Measurements from ENCODE around the gene PDIA5.

DNA sequence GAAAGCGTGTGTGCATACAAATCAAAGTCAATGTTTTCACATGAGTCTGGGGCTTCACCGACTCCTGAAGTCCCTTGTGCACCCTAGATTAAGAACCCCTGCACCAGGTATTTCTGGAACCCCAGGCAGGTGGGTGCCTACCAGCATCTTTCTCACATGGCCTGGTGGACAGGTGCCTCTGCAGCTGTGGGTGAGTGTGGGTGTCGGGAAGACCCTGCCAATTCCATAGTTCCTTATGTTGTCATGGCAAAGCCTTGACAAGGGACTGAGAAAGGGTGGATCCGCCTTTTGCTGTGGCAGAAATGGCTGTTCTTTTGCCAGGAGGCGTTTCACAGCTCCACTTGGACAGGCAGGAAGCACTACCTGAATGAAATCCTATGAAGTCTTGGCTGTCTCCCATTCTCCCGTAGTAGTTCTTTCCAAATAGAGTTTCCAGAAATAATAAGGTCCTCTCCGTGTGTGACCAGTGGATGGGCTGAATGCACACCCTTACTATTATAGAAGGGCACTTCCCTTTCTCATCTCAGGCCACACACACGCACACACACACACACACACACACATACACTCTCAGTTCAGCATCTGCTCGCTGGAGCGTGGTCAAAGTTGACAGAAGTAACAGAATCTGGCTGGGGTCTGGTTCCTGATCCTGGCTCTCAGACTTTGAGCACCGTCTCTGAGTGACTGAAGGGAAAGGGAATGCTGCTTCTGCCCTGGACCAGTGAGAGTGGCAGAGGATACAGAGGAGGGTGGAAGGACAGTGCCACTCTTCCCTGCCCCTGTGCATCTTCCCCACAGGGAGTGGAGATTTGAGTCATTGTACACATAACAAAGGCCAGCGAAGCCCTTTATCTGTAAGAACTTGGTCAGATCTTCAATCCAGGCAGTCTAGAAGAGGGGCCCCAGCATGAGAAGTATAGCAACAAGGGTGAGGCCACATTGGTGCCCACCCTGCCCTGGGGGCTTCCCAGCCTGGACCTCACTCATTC is 38.7 kb downstream of the PDIA5 start:
- TF ChIP-seq, protein P1, sequence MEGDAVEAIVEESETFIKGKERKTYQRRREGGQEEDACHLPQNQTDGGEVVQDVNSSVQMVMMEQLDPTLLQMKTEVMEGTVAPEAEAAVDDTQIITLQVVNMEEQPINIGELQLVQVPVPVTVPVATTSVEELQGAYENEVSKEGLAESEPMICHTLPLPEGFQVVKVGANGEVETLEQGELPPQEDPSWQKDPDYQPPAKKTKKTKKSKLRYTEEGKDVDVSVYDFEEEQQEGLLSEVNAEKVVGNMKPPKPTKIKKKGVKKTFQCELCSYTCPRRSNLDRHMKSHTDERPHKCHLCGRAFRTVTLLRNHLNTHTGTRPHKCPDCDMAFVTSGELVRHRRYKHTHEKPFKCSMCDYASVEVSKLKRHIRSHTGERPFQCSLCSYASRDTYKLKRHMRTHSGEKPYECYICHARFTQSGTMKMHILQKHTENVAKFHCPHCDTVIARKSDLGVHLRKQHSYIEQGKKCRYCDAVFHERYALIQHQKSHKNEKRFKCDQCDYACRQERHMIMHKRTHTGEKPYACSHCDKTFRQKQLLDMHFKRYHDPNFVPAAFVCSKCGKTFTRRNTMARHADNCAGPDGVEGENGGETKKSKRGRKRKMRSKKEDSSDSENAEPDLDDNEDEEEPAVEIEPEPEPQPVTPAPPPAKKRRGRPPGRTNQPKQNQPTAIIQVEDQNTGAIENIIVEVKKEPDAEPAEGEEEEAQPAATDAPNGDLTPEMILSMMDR (conservative IDR thresholded peaks at IDR 0.05; ENCODE audit: low read length): no peak
- no peak for TF ChIP-seq EZH2phosphoT487 (IDR thresholded peaks at IDR 0.05; ENCODE audit: borderline replicate concordance, low read depth, low read length)
